DMS114 treated with DMSO at 0.1 percent for 48 hours (cell line): ENCODE results near the gene ZW10.
"Not testable (repeated sequence)": the region's sequence is repeated elsewhere in the genome, so short reads cannot be mapped to it uniquely, and the experiment has no call there.

Experiments used
- DNase-seq: peaks from one replicate; lab custom pipeline; 2025; ENCODE audit not compliant: unreplicated experiment; lab: John Stamatoyannopoulos, UW

Gene ZW10

GRCh38 chr11:113763040-113763439 lies 10.5 kb downstream of the ZW10 start:
- DNase-seq = not testable (repeated sequence)

GRCh38 chr11:113760241-113760640 lies 13.3 kb downstream of the ZW10 start:
- DNase-seq = no peak

GRCh38 chr11:113752932-113753331 lies 20.6 kb downstream of the ZW10 start:
- no peak for DNase-seq

GRCh38 chr11:113736323-113736722 lies 37.2 kb downstream of the ZW10 start:
- DNase-seq = no peak

GRCh38 chr11:113732092-113732491 lies 41.4 kb downstream of the ZW10 start:
- DNase-seq = no peak

- DNase-seq = peak; percentile 16
Observed at GRCh38 chr11:113730887-113731726, 42.4 kb downstream of the ZW10 start.

DNA sequence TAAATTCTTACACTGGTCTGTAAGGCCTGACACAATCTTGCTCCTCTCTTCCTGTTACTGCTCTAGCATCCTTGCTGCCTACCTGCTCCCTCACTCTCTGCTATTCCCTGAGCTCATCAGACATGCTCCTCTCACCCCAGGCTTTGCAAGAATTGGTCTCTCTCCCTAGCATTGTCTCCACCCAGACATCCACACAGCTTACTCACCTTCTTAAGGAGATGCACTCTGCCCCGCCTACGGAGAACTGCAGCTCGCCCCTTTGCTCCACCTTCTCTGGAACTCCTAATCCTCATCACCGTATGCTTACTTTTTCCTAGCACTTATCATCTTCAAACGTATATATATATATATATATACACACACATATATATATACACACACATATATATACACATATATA lies 44.0 kb downstream of the ZW10 start:
- no peak for DNase-seq

GRCh38 chr11:113728814-113729213 lies 44.7 kb downstream of the ZW10 start:
- no peak for DNase-seq

GRCh38 chr11:113725913-113726312 lies 47.6 kb downstream of the ZW10 start:
- DNase-seq = no peak

GRCh38 chr11:113725407-113725806 lies 48.1 kb downstream of the ZW10 start:
- no peak for DNase-seq

DNA sequence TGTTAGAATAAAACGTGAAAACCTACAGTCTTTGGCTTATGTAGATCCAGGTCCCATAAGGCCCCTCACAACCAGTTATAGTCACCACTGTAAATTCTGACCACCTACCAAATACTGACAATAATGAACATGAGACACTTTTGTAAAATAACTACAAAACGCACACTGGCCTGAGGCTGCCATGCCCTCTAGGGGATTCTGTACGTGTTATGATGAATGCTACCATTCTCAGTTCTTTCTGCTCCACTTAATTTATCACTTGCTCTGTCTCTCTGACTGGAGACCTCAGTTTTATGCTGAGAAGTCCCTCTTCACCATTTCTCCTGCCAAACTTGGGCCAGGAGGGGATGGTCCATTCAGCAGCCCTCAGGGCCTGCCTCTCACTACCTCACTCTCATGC lies 48.7 kb downstream of the ZW10 start:
- no peak for DNase-seq

GRCh38 chr11:113723787-113724186 lies 49.7 kb downstream of the ZW10 start:
- DNase-seq = no peak

DNA sequence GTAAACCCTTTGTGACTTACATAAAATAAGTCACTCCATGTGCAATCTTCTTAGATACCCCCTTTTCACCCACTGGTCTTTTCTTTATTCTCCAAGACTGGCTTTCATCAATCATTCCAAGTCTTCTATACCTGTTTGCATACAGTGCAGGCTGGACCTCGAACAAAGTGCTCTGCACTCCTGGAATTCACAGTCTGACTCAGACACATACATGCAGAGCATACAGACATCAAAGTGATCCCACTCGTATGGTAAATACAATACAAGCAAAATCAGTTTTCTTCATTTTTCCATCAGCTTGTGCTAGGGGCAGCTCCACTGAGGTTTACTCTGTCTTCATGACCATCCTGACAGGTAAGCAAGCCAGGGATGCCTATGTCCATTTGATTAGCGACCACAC lies 50.6 kb downstream of the ZW10 start:
- DNase-seq = no peak

- DNase-seq = no peak
Observed at GRCh38 chr11:113722221-113722620, 51.3 kb downstream of the ZW10 start.

GRCh38 chr11:113721462-113722066 lies 51.9 kb downstream of the ZW10 start:
- no peak for DNase-seq

- DNase-seq = not testable (repeated sequence)
Observed at GRCh38 chr11:113720478-113720877, 53.0 kb downstream of the ZW10 start.

GRCh38 chr11:113715882-113716625 lies 57.4 kb downstream of the ZW10 start:
- no peak for DNase-seq

DNA sequence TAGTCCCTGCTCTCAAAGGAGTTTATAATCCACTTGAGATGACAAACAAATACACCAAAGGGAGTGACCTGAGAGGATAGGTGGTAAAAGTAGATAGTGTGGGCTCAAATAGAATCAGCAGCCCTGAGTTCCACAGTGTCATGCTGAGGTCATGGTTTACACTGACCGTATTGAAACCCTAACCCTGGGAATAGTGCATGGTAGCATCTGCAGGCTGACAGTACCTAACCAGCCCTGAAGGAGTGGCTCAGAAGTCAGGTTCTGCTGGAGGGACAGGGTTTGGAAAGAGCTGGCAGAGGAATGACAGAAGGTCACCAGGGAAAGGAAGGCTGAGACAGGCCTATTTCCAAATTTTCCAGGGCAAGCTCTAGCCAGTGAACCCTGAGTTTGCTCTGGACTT lies 58.2 kb downstream of the ZW10 start:
- DNase-seq = no peak

DNA sequence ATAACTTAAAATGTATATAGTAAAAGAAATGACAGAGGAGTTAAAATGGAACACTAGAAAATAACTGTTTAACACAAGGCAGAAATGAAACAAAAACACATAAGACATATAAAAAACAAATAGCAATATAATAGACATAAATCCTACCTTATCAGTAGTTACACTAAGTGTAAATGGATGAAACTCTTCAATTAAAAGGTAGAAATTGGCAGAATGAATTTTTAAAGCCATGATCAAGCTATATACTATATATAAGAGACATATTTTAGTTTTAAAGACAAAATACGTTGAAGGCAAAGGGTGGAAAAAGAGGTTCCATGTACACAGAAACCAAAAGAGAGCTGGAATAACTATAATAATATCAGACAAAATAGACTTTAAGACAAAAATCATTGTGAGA lies 62.5 kb downstream of the ZW10 start:
- no peak for DNase-seq

GRCh38 chr11:113705871-113706655 lies 67.4 kb downstream of the ZW10 start, which contains the start of gene TMPRSS5:
TMPRSS5 (minus strand) TSS chr11:113706308; CDS start chr11:113706224, 84 bp downstream.
- no peak for DNase-seq

GRCh38 chr11:113703551-113703950 lies 69.9 kb downstream of the ZW10 start:
- not testable (repeated sequence) for DNase-seq
